HEK293 (cell line): ENCODE results near the gene LY86.

ENCODE experiments used
- CTCF ChIA-PET: fragments of 350-600 bp; formaldehyde crosslinking; extraction: SDS; loops from one replicate; lab custom pipeline; 2021; ENCODE audit warnings: antibody characterized with exemption; lab: Yijun Ruan, JAX
- POLR2A ChIA-PET: fragments of 300-600 bp; formaldehyde crosslinking; extraction: SDS; loops from one replicate; lab custom pipeline; 2020; ENCODE audit warnings: antibody characterized with exemption, inconsistent platforms; lab: Yijun Ruan, JAX
- H3K27ac ChIP-seq: fragments of 200-500 bp; sonication (Bioruptor generic); 2 replicates; pipeline ENCODE4 v1.5.1; 2014; ENCODE audit warnings: low read depth, low read length, control low read depth, inconsistent platforms; ENCODE audit errors: extremely low read depth
- H3K36me3 ChIP-seq, 2 experiments: fragments of 200-500 bp in 1 of 2; sonication (Bioruptor generic) in 1 of 2; 1 replicate in 1 of 2; 2 replicates in 1 of 2; pipeline ENCODE4 v1.5.1; 2014 to 2017; ENCODE audit warnings: inconsistent platforms in 2 of 2, low read length in 2 of 2; ENCODE audit not compliant: control insufficient read depth in 2 of 2, insufficient read depth in 1 of 2
- H3K4me1 ChIP-seq: fragments of 200-500 bp; sonication (Bioruptor generic); 2 replicates; pipeline ENCODE4 v1.5.1; 2014; ENCODE audit warnings: mild to moderate bottlenecking, low read length, inconsistent platforms; ENCODE audit not compliant: control insufficient read depth, insufficient read depth
- H3K4me3 ChIP-seq: 2 replicates; pipeline ENCODE4 v1.5.1; 2011; ENCODE audit warnings: low read depth, mild to moderate bottlenecking, control low read depth, low read length, moderate library complexity
- H3K9me3 ChIP-seq: fragments of 200-500 bp; sonication (Bioruptor generic); 2 replicates; pipeline ENCODE4 v1.5.1; 2014; ENCODE audit warnings: low read depth, low read length, inconsistent platforms; ENCODE audit not compliant: control insufficient read depth, insufficient read depth
- HIC1 ChIP-seq: fragments of 450-650 bp; formaldehyde crosslinking; IDR thresholded peaks from 2 replicates; pipeline ENCODE4 v1.5.1; 2016; ENCODE audit warnings: missing biosample characterization, missing genetic modification characterization
- KLF17 ChIP-seq: fragments of 450-650 bp; formaldehyde crosslinking; IDR thresholded peaks from 2 replicates; pipeline ENCODE4 v1.5.1; 2016; ENCODE audit warnings: missing biosample characterization, missing genetic modification characterization
- PRDM10 ChIP-seq: fragments of 450-650 bp; formaldehyde crosslinking; IDR thresholded peaks from 2 replicates; pipeline ENCODE4 v1.5.1; 2016; ENCODE audit warnings: missing biosample characterization, missing genetic modification characterization
- ZBTB26 ChIP-seq: fragments of 450-650 bp; formaldehyde crosslinking; optimal IDR thresholded peaks from 2 replicates; pipeline ENCODE3; 2016; ENCODE audit warnings: missing biosample characterization, mild to moderate bottlenecking, missing genetic modification characterization
- ZBTB48 ChIP-seq: fragments of 450-650 bp; formaldehyde crosslinking; IDR thresholded peaks from 2 replicates; pipeline ENCODE4 v1.5.1; 2016; ENCODE audit warnings: missing biosample characterization, missing genetic modification characterization
- ZNF184 ChIP-seq: fragments of 450-650 bp; IDR thresholded peaks from 2 replicates; pipeline ENCODE4 v1.5.1; 2018; ENCODE audit warnings: missing biosample characterization, mild to moderate bottlenecking, missing genetic modification characterization
- ZNF2 ChIP-seq: fragments of 450-650 bp; formaldehyde crosslinking; IDR thresholded peaks from 2 replicates; pipeline ENCODE4 v1.5.1; 2016; ENCODE audit warnings: missing biosample characterization, missing genetic modification characterization
- ZNF266 ChIP-seq: fragments of 450-650 bp; formaldehyde crosslinking; IDR thresholded peaks from 2 replicates; pipeline ENCODE4 v1.5.1; 2016; ENCODE audit warnings: missing biosample characterization, missing genetic modification characterization, low read depth
- ZNF366 ChIP-seq: fragments of 450-650 bp; formaldehyde crosslinking; conservative IDR thresholded peaks from 2 replicates; pipeline ENCODE4 v1.5.1; 2016; ENCODE audit warnings: missing biosample characterization, missing genetic modification characterization
- ZNF521 ChIP-seq: fragments of 450-650 bp; formaldehyde crosslinking; IDR thresholded peaks from 2 replicates; pipeline ENCODE4 v1.5.1; 2017; ENCODE audit warnings: missing biosample characterization, mild to moderate bottlenecking, missing genetic modification characterization
- ZNF596 ChIP-seq: fragments of 450-650 bp; IDR thresholded peaks from 2 replicates; pipeline ENCODE4 v1.5.0; 2018; ENCODE audit warnings: missing biosample characterization, mild to moderate bottlenecking, missing genetic modification characterization, moderate library complexity
- ZNF639 ChIP-seq: fragments of 450-650 bp; formaldehyde crosslinking; IDR thresholded peaks from 2 replicates; pipeline ENCODE4 v1.5.1; 2016; ENCODE audit warnings: missing biosample characterization, missing genetic modification characterization
- ZNF654 ChIP-seq: fragments of 450-650 bp; formaldehyde crosslinking; IDR thresholded peaks from 2 replicates; pipeline ENCODE4 v1.5.1; 2016; ENCODE audit warnings: low read depth, missing biosample characterization, missing genetic modification characterization
- ZNF692 ChIP-seq: fragments of 450-650 bp; formaldehyde crosslinking; IDR thresholded peaks from 2 replicates; pipeline ENCODE4 v1.5.1; 2016; ENCODE audit warnings: missing biosample characterization, missing genetic modification characterization
- ZNF785 ChIP-seq: fragments of 450-650 bp; formaldehyde crosslinking; IDR thresholded peaks from 2 replicates; pipeline ENCODE4 v1.5.1; 2016; ENCODE audit warnings: missing biosample characterization, missing genetic modification characterization
- ZSCAN4 ChIP-seq: fragments of 450-650 bp; formaldehyde crosslinking; IDR thresholded peaks from 2 replicates; pipeline ENCODE4 v1.5.1; 2017; ENCODE audit warnings: missing biosample characterization, missing genetic modification characterization

Gene LY86

GRCh38 chr6:6676910-6677441, 88.5 kb downstream of the LY86 start (continued):
- 0 out of 2 replicates have a peak, but pooled peaks have one; percentile 32 for TF ChIP-seq PRDM10

GRCh38 chr6:6678185-6678671, 89.7 kb downstream of the LY86 start:
- no peak overlapping the region for H3K27ac ChIP-seq
- CTCF ChIA-PET = interaction anchor here (0.6 to 9.0 kb wide), 13 partner anchors 14 to 564 kb away, joined by 3 to 72 read pairs (median 7); no protein-coding TSS in a partner anchor
- TF ChIP-seq ZSCAN4 (tag by site-specific recombination) (peak; percentile 65), ZNF521 (tag by site-specific recombination) (no peak), ZBTB48 (no peak), ZNF692 (tag by site-specific recombination) (0 out of 2 replicates have a peak, but pooled peaks have one; percentile 70), HIC1 (tag by site-specific recombination) (peak; percentile 86), ZNF654 (tag by site-specific recombination) (peak; percentile 15; the same call in 1 of the 2 replicates), ZNF785 (no peak; the same call in 1 of the 2 replicates), KLF17 (tag by site-specific recombination) (peak; percentile 98), ZNF639 (peak; percentile 65), ZBTB26 (tag by site-specific recombination) (peak; percentile 29), ZNF2 (tag by site-specific recombination) (peak; percentile 19; the same call in 1 of the 2 replicates), ZNF596 (no peak), ZNF184 (tag by site-specific recombination) (0 out of 2 replicates have a peak, but pooled peaks have one; percentile 57), ZNF266 (no peak), ZNF366 (peak; percentile 82)

More at GRCh38 chr6:6678185-6678671, 89.7 kb downstream of the LY86 start:
- H3K9me3 ChIP-seq = no peaks in the 10 kb centered on the region
- POLR2A ChIA-PET = no interaction called here
- H3K4me3 ChIP-seq = no peak overlapping the region
- H3K36me3 ChIP-seq = no peaks in the 10 kb centered on the region
- H3K4me1 ChIP-seq = peaks cover 8% of the 10 kb centered on the region
